MCF 10A (cell line): Measurements from ENCODE around the gene HAND2. TPM values are rescaled to one million over a fixed set of nuclear protein-coding genes. Genes with fewer than 3 reads are reported as not detected.

ENCODE experiments used
- BruUV-seq: library from RNA; stranded (reverse); fragments of 400-500 nt; replicated peaks from 2 replicates; lab custom pipeline; 2021; lab: Mats Ljungman, UMichigan
- CTCF ChIA-PET: fragments of 300-600 bp; sonication (Branson Sonifier 250); formaldehyde crosslinking; extraction: SDS; loops from one replicate; lab custom pipeline; 2021; ENCODE audit warnings: antibody characterized with exemption, inconsistent platforms; lab: Yijun Ruan, JAX
- POLR2A ChIA-PET: fragments of 300-600, 350-650 bp; sonication (Branson Sonifier 250); formaldehyde crosslinking; extraction: SDS; loops from one replicate; lab custom pipeline; 2020; ENCODE audit warnings: antibody characterized with exemption, inconsistent platforms; lab: Yijun Ruan, JAX
- DNase-seq: peaks from one replicate; pipeline ENCODE4 v3.0.0-alpha.2; 2018; ENCODE audit not compliant: unreplicated experiment
- H3K27ac Mint-ChIP-seq: one replicate; pipeline ENCODE4 v1.8.0; 2022; ENCODE audit warnings: mild to moderate bottlenecking, low read depth, mixed read lengths; ENCODE audit not compliant: unreplicated experiment
- H3K27me3 Mint-ChIP-seq: one replicate; pipeline ENCODE4 v1.8.0; 2022; ENCODE audit warnings: mixed read lengths; ENCODE audit not compliant: insufficient read depth, unreplicated experiment
- H3K36me3 Mint-ChIP-seq: one replicate; pipeline ENCODE4 v1.8.0; 2022; ENCODE audit warnings: mild to moderate bottlenecking, moderate library complexity, mixed read lengths; ENCODE audit not compliant: insufficient read depth, unreplicated experiment
- H3K4me1 Mint-ChIP-seq: one replicate; pipeline ENCODE4 v1.8.0; 2022; ENCODE audit warnings: mixed read lengths; ENCODE audit not compliant: insufficient read depth, unreplicated experiment
- H3K4me3 Mint-ChIP-seq: one replicate; pipeline ENCODE4 v1.8.0; 2022; ENCODE audit warnings: mild to moderate bottlenecking, moderate library complexity, mixed read lengths; ENCODE audit not compliant: unreplicated experiment
- H3K9me3 Mint-ChIP-seq: one replicate; pipeline ENCODE4 v1.8.0; 2022; ENCODE audit warnings: mixed read lengths; ENCODE audit not compliant: unreplicated experiment
- intact Hi-C: fragments of 100-400 bp; cut with micrococcal nuclease; formaldehyde crosslinking; loops from 2 replicates; pipeline ENCODE4 v1.14.1; 2022
- total RNA-seq: library from RNA; stranded (reverse); gene quantifications from 2 replicates; pipeline ENCODE4 v1.2.3, GENCODE V29; 2022
- TF ChIP-seq, protein P1 (sequence below): fragments of 200-600 bp; IDR thresholded peaks from one replicate; pipeline ENCODE4 v1.8.0; 2022; ENCODE audit warnings: antibody characterized with exemption, mild to moderate bottlenecking; ENCODE audit not compliant: unreplicated experiment

The HAND2 gene
- total RNA-seq, 1 experiment from 2014 or later = not detected

DNA sequence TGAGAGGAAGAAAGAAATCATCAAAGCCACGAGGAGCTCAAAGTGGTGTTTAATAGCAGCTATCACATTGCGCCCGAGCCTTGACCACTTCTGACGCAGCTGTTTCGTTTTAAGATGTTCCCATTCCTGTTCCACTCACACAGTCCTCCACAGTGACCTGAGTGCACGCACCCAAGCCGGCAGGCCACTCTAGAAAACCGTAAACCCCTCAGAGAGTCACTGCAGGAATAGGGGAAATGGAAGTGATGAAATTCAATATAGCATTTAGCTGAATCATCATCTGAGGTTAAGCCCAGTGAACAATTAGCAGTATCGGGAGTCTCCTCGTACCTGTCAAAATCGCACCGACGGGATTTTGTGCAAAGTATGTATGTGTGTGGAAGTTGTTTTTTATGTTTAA, 17.9 kb upstream of the HAND2 start:
- no peaks in the 10 kb centered on the region for H3K36me3 Mint-ChIP-seq
- CTCF ChIA-PET = no interaction called here
- H3K4me3 Mint-ChIP-seq = no peak overlapping the region
- no peak for DNase-seq
- no peak overlapping the region for H3K27ac Mint-ChIP-seq
- POLR2A ChIA-PET = no interaction called here
- no TSS peak for BruUV-seq
- intact Hi-C loops = no loop called here
- H3K4me1 Mint-ChIP-seq = no peaks in the 10 kb centered on the region
- H3K9me3 Mint-ChIP-seq = no peaks in the 10 kb centered on the region
- peaks cover 100% of the 10 kb centered on the region for H3K27me3 Mint-ChIP-seq
- TF ChIP-seq, protein P1, sequence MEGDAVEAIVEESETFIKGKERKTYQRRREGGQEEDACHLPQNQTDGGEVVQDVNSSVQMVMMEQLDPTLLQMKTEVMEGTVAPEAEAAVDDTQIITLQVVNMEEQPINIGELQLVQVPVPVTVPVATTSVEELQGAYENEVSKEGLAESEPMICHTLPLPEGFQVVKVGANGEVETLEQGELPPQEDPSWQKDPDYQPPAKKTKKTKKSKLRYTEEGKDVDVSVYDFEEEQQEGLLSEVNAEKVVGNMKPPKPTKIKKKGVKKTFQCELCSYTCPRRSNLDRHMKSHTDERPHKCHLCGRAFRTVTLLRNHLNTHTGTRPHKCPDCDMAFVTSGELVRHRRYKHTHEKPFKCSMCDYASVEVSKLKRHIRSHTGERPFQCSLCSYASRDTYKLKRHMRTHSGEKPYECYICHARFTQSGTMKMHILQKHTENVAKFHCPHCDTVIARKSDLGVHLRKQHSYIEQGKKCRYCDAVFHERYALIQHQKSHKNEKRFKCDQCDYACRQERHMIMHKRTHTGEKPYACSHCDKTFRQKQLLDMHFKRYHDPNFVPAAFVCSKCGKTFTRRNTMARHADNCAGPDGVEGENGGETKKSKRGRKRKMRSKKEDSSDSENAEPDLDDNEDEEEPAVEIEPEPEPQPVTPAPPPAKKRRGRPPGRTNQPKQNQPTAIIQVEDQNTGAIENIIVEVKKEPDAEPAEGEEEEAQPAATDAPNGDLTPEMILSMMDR = no peak

DNA sequence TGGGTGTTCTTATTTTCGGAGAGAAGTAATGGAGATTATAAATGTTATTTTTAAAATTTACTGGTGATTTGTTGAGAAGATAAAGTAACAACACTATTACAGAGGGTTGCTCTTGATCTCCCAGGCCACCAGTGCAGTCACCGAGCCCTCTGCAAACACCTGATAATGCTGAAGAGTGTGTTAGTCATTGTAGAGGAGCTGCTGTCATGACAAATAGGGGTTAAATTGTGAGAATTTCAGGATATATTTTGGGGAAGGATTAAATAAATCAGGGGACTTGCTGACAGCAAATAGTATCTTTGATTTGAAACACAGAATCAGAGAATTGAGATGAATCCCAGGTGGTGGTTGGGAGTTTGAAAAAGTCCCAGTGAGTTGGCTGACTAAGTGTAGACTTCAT, 16.7 kb upstream of the HAND2 start:
- H3K36me3 Mint-ChIP-seq = no peaks in the 10 kb centered on the region
- TF ChIP-seq, protein P1 = no peak
- H3K27ac Mint-ChIP-seq = no peak overlapping the region
- no peak overlapping the region for H3K4me3 Mint-ChIP-seq
- H3K4me1 Mint-ChIP-seq = no peaks in the 10 kb centered on the region
- H3K9me3 Mint-ChIP-seq = no peaks in the 10 kb centered on the region
- intact Hi-C loops = no loop called here
- BruUV-seq = no TSS peak
- CTCF ChIA-PET = no interaction called here
- no peak for DNase-seq
- POLR2A ChIA-PET = no interaction called here
- peaks cover 94% of the 10 kb centered on the region for H3K27me3 Mint-ChIP-seq

DNA sequence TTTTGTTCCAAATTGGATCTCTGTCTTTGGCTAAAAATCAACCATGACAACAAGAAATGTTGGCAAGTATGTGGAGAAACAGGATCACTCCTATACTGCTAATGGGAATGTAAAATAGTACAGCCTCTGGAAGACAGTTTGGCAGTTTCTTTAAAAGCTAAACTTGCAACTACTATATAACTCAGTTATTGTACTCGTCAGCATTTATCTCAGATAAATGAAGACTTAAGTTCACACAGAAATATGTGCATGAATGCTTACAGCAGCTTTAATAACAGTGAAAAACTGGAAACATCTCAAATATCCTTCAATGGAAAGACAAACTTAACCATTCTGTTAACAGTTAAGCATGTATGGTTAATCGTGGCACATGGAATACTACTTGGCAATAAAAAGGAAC, 15.4 kb upstream of the HAND2 start:
- ChIA-PET POLR2A (no interaction called here), CTCF (no interaction called here)
- TF ChIP-seq, protein P1 = no peak
- H3K36me3 Mint-ChIP-seq = no peaks in the 10 kb centered on the region
- intact Hi-C loops = no loop called here
- H3K4me1 Mint-ChIP-seq = no peaks in the 10 kb centered on the region
- no TSS peak for BruUV-seq
- no peaks in the 10 kb centered on the region for H3K9me3 Mint-ChIP-seq
- H3K4me3 Mint-ChIP-seq = no peak overlapping the region
- no peak for DNase-seq
- H3K27ac Mint-ChIP-seq = no peak overlapping the region
- H3K27me3 Mint-ChIP-seq = peaks cover 94% of the 10 kb centered on the region

DNA sequence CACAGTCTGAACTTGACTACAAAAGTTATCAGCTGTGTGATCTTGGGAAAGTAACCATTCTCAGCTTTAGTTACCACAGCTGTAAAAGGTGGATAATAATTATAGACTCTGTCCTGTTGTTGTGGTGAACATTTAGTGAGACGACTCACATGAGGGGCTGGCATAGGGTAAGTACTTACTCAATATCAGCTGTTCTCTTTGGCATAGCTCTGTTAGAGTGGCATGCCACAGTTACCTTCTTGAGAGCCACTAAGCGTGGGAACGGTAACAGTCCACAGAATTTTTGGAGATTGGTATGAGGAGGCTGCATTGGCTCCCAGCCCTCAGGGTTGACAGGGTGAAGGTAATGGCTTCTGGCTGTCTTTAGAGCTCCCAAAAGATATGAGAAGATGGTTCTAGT, 13.2 kb upstream of the HAND2 start:
- no peak for DNase-seq
- intact Hi-C loops = no loop called here
- BruUV-seq = no TSS peak
- H3K27ac Mint-ChIP-seq = no peak overlapping the region
- ChIA-PET POLR2A (no interaction called here), CTCF (interaction anchor here (0.6 to 0.7 kb wide), 2 partner anchors 36 to 58 kb away, joined by 3 read pairs; no protein-coding TSS in a partner anchor)
- TF ChIP-seq, protein P1 = no peak
- H3K4me3 Mint-ChIP-seq = no peak overlapping the region
- no peaks in the 10 kb centered on the region for H3K9me3 Mint-ChIP-seq
- H3K36me3 Mint-ChIP-seq = no peaks in the 10 kb centered on the region
- H3K27me3 Mint-ChIP-seq = peaks cover 94% of the 10 kb centered on the region
- no peaks in the 10 kb centered on the region for H3K4me1 Mint-ChIP-seq
